A549 (cell line): Measurements from ENCODE around the gene LPAR5.

Source experiments
- CTCF ChIP-seq: fragments of >200 bp; sonication (Bioruptor Twin); formaldehyde crosslinking; IDR thresholded peaks from 3 replicates; pipeline ENCODE4 v1.5.1; 2016
- E2F6 ChIP-seq: IDR thresholded peaks from 2 replicates; pipeline ENCODE4 v1.6.1; 2012; ENCODE audit warnings: low read depth, borderline replicate concordance
- JUN ChIP-seq, 2 experiments: fragments of >200 bp; sonication (Bioruptor Twin); formaldehyde crosslinking; IDR thresholded peaks; 2 replicates in 1 of 2; 3 replicates in 1 of 2; pipeline ENCODE4 v1.6.1; 2016 to 2017
- MAZ ChIP-seq: fragments of 150-350 bp; IDR thresholded peaks from 2 replicates; pipeline ENCODE4 v1.6.1; 2014; ENCODE audit warnings: antibody characterized with exemption, low read depth, low read length, borderline replicate concordance
- POLR2A ChIP-seq: IDR thresholded peaks from 2 replicates; pipeline ENCODE4 v1.6.1; 2012; ENCODE audit warnings: mild to moderate bottlenecking, low read length
- POLR2AphosphoS2 ChIP-seq: conservative IDR thresholded peaks from 2 replicates; pipeline ENCODE4 v1.6.1; 2012; ENCODE audit warnings: low read length, improper control_type of control experiment, inconsistent platforms
- RAD21 ChIP-seq, 2 experiments: fragments of >200 bp in 1 of 2; sonication (Bioruptor Twin) in 1 of 2; formaldehyde crosslinking in 1 of 2; IDR thresholded peaks in 1 of 2; conservative IDR thresholded peaks in 1 of 2; 2 replicates in 1 of 2; 3 replicates in 1 of 2; pipeline ENCODE4 v1.6.1; 2012 to 2018; ENCODE audit warnings: inconsistent platforms in 1 of 2

- TF ChIP-seq CTCF, result no peak
- no peak for TF ChIP-seq POLR2A
- no peak for TF ChIP-seq JUN (IDR thresholded peaks at IDR 0.05)
- no peak for TF ChIP-seq E2F6
- no peak for TF ChIP-seq RAD21 (conservative IDR thresholded peaks at IDR 0.05 in 1 of 2, IDR thresholded peaks at IDR 0.05 in 1 of 2)
- no peak for TF ChIP-seq POLR2AphosphoS2
- no peak for TF ChIP-seq MAZ
Measured at GRCh38 chr12:6569312-6569711, 66.4 kb downstream of the LPAR5 start.
